Inflammatory macrophage treated with lipopolysaccharide for 4 hours (primary cell): ENCODE data around the gene RAB4A.

ENCODE experiments used
- DNase-seq: peaks from one replicate; pipeline ENCODE4 v3.0.0-alpha.2; 2020

Gene RAB4A

DNA sequence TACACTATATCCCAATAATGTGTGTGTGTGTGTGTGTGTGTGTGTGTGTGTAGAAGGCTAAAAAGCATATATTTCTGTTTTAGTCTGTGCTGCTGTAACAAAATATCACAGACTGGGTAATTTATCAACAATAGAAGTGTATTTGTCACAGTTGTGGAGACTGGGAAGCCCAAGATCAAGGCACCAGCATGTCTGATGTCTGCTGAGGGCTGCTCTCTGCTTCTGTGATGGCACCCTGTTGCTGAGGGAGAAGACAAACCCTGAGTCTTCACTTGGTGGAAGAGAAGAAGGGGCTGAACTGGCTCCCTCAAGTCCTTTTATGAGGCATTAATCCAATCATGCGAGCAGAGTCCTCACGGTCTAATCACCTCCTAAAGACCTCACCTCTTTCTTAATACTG, 23.0 kb upstream of the RAB4A start:
- DNase-seq = no peak

DNA sequence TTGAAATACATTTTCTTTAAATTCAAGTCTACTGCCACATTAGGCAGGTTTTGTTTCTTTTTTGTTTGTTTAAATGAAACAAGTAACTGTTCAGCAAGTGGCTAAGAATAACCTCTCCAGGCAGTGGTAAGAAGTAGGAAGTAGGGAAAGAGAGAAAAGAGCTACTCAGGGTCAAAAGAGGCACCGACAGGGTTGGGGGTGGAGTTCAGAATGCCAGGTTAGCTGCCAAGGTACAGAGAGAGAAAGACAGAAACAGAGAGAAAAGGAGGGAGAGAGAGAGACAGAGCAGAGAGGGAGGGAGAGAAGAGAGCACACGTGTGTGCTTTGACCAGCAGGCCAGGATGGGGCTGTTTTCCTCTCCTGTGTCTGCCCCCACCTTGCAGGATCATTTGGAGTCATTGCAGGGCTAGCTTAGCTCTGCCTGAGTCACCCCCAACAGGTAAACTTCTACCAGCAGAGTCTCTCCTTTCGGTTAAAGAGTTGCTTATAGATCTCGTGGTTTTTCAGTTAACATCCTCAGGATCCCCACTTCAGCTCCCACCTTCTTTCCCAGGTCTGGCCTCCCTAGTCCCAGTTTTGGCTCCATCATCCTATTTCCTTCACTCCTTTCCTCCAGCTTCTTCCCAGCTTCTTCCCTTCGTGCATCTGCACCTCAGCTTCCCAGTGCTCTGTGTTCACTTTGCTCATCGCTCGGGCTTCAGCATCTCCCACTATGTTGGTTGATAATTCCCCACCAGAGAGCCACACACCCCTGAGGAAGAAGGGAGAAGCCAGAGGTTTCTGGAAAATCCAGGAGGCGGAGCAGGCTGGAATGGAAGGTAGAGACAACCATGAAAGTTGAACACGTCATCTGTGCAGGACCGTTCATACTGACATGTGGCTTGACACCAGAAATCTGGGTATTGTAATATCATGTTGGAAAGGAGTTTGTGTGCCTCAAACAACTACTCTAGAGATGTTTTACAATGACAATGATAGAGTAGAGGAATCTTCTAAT, 21.8 kb upstream of the RAB4A start:
- no peak for DNase-seq

DNA sequence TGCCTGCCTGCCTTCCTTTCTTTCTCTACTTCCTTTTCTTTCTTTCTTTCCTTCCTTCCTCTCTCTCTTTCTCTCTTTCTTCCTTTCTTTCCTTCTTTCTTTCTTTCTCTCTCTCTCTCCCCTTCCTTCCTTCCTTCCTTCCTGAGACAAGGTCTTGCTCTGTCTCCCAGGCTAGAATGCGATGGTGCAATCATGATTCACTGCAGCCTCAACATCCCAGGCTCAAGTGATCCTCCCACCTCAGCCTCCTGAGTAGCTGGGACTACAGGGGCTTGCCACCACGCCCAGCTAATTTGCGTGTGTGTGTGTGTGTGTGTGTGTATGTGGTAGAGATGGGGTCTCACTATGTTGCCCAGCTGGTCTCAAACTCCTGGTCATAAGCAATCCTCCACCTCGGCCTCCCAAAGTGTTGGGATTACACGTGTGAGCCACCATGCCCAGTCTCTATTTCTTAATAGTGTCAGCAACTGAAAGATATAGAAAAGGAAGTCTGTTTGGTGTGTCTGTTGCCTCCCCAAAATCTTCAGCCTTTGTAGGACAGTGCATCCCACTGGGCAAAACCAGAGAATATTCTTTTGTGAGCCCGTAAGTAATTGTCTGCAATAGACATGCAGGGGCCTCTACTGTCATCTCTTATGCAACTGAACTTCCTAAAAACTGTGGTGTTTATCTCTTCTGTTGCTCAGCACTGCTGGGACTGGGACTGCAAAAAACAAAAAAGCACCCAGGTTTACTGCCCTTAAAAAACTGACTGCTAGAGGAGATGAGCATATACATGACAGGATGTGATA, 20.9 kb upstream of the RAB4A start:
- peak; percentile 73 for DNase-seq

DNA sequence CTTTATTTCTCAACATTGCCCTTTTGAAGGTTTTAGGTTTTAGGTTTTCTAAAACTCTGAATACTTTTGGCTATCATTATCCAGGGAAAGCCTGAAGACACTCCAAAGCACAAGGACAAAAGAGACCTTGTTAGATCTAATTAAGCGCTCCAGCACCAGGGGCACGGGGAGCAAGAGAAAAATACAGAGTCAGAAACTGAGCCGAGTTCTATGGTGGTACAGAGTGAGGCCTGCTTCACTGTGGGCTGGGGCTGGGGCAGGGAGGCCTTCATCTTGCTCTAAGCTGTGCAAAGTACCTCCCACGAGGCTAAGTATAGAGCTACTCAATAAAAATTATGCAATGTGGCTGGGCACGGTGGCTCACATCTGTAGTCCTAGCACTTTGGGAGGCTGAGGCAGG, 19.7 kb upstream of the RAB4A start:
- DNase-seq = no peak

DNA sequence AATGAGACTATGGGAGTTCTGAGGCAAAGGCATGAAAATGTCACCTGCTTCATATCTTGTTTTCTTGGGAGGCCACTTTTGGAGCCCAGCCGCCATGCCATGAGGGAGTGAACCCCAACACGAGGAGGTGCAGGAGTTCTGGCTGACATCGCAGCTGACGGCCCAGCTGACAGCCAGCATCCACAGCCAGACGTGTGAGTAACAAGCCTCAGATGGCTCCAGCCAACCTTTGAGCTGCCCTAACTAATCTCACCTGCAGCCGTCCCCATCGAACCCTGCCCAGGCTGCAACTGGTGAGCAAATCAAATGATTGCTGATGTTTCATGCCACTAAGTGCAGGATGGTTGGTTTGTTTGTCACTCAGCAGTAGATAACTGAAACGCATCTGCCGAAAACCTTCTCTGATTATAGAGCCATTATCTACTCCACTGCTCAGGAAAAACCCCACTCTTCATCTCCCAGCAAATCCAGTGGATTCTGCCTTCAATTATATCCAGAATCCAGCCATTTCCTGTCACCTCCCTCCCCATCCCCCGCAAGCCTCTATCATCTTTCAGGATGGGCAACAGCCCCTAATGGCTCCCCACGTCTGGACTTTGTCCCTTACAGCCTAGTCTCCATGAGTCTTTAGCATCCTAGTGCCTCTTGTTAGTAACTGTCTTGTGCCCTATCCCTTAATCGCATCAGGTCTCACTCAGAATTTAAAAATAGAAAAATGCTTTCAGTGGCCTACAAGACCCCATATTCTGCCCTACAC, 18.5 kb upstream of the RAB4A start:
- DNase-seq = no peak

DNA sequence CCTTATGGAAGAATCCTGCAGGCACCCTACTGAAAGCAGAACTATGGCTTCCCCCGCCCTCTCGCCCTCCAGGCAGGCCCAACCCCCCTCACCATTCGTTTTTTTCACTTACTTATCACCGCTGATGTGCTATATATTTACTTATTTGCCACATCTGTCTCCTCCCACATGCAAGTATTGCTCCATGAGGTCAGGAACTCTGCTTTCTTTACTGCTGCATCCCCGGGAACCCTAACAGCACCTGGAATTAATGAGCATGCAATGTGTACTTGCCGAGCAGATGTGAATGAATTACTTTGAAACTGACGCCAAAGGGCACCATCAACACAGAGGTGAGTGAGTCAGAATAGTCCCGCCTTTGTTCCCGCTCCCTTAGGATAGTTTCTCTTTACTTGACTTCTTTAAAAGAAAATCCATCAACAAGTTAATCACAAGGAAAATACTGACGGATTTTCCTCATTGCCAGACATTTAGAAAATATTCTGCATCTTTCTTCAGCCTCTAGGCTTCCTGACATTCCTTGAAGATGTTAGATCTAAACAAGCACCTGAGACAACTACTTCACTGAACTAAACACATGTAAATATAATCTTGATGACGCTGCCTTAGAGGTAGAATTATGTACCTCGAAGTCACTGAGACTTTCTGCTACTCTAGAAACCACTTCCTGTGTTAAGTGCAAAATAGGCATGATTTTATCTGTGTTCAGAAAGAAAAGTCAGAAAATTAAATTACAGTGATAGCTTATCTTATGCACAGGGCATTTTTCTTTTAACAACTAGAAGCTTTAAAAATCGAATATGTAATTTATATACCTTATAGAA, 17.5 kb upstream of the RAB4A start:
- peak; percentile 32 for DNase-seq

DNA sequence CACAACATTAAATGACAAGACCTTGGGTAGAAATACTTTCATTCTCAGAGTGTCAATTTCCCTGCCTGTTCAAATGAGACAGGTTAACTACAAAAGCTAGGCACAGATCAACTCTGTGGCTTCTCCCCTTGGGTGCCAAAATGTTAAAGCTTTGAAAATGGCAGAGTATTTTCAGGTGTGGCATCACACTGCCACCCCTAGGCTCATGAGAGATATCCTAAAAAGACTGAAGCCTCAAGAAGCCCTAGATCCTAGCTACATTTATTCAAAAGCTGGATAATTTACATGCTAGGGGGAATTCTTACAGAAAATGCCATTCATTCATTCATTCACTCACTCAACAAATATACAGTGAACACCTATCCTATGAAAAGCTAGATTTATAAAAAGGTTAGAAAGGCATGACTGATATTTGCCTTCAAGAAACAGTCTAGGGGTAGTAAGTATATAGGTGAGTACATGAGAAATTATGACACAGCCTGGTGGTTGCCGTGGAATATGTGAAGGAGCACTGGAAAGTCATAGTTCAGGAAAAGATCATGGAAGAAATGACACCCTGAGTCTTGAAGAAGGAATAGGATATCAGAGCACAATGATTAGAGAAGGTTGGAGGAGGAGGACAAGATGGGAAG, 15.9 kb upstream of the RAB4A start:
- DNase-seq = no peak

DNA sequence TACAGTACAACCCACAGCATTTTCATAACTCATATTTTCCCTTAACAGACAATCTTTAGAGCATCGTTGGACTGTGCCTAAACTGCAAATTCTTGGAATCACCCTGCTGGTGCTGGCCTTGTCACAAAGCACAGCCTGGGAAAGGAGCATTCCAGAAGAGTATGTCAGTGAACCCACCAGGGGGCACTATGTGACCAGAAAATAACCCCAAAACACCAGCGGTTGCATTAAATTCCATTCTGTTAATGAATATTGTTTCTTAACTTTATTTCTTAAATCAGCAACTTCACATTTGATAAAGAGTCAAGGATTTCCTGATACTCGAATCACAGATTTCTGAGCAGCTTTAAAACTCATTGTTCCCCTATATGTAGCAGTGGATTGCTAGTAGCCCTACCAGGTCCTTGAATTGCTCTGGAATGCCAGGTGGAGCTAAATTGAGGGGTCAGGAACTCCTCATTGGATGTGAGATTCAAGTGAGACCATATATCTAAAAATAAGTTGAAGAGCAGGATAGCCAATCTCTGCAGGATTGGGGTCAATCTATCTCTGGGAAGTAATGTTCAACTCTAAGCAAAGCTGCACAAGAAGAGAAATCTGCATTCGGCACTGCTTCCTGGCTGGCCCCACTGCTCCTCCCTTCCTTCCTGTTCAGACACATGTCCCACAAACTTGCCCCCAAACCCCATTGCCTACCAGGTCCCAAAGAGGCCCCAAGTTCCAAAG, 12.7 kb upstream of the RAB4A start:
- peak; percentile 65 for DNase-seq

DNA sequence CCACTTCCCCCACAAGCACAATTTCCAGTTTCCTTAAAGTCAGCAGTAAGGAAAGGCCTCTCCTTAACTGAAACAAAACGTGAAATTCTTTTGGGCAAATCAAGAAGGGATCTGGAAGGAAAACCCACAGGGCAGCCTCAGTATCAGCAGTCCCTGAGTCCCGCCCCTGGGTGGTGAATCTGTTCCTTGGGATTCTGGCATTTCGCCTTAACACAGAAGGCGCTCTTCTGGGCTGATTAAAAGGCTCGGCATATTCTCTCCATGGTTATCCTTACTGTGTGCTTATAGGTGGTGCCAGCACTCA, 12.2 kb upstream of the RAB4A start:
- no peak for DNase-seq

DNA sequence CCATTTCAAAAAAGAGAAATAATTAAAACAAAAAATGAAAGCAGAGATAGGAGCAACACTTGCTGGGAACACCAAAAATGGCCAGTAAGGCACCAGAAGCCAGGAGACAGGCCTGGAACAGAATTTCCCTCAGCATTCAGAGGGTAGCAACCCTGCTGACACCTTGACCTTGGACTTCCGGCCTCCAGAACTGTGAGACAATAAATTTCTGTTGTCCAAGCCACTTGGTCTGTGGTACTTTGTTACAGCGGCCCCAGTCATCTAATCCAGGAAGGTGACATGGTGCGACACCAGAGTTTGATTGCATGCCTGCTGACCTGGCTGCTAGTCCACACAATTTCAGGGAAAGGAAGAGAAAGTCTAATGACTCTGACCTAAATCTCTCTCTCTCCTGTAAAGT, 10.6 kb upstream of the RAB4A start:
- no peak for DNase-seq

DNA sequence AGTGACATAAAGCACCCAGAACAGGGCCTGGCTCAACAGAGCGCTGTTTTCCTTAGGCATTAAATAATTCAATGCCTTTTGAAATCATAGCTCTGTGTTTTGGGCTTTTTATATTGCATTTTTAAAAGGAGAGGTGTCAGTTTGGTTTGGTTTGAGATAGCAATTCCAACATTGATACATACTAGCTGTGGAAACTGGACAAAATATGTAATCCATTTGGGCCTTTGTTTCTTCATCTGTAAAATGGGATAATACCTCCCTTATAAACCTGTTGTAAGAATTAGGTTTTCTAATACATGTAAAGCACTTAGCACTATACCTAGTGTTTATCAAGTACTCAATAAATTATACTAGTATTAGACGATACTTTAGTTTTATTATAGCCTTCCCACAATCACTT, 8.7 kb upstream of the RAB4A start:
- DNase-seq = no peak

DNA sequence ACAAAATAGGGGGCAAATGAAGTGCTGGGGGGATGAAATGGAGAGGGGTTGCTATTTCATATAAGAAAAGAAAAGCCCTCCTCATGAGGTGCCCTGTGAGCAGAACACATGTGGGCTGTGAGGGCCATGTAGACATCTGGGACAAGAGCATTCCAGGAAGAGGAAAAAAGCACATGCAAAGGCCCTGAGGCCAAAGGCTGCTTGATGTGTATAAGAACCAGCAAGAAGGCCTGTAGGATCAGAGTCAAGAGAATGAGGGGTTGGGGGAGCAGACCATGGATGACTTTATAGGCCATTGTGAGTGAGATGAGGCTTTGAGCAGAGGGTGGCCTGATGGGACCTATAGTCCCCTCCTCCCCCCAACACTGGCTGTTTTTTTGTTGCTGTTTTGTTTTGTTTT, 7.7 kb upstream of the RAB4A start:
- no peak for DNase-seq

DNA sequence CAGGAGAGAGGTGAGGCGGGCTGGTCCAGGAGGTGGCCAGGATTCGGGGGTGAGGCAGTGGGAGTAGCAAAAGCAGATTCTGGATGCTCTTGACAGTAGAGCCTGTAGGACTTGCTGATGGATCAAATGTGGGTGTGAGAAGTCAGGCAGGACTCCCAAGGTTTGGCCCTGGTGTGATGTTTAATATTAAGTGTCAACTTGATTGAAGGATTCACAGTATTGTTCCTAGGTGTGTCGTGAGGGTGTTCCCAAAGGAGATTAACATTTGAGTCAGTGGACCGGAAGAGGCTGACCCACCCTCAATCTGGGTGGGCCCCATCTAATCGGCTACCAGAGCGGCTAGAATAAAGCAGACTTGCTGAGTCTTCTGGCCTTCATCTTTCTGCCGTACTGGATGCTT, 6.8 kb upstream of the RAB4A start:
- no peak for DNase-seq

DNA sequence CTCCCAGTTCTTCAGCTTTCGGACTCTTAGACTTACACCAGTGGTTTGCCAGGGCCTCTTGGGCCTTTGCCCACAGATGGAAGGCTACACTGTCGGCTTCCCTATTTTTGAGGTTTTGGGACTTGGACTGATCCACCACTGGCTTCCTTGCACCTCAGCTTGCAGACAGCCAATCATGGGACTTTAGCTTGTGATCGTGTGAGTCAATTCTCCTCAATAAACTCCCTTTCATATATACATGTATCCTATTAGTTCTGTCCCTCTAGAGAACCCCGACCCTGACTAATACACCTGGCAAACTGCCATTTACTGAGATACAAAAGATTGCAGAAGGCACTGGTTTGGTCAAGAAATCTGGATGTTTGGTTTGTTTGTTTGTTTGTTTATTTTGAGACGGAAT, 6.4 kb upstream of the RAB4A start:
- DNase-seq = no peak

DNA sequence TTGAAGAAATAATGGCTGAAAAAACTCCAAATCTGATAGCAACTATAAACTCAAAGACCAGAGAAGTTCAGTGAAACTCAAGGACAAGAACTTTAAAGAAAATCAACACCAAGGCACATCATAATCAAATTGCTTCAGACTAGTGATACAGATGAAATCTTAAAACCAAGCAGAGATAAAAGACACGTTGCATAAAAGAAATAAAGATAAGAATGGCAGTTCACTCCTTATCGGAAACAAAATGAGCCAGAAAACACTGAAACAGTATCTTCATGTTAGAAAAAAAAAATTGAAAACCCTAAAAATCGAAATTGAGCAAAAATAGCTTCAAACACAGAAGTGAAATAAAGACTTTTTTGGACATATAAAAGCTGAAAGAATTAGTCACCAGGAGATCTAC, 4.6 kb upstream of the RAB4A start:
- no peak for DNase-seq

DNA sequence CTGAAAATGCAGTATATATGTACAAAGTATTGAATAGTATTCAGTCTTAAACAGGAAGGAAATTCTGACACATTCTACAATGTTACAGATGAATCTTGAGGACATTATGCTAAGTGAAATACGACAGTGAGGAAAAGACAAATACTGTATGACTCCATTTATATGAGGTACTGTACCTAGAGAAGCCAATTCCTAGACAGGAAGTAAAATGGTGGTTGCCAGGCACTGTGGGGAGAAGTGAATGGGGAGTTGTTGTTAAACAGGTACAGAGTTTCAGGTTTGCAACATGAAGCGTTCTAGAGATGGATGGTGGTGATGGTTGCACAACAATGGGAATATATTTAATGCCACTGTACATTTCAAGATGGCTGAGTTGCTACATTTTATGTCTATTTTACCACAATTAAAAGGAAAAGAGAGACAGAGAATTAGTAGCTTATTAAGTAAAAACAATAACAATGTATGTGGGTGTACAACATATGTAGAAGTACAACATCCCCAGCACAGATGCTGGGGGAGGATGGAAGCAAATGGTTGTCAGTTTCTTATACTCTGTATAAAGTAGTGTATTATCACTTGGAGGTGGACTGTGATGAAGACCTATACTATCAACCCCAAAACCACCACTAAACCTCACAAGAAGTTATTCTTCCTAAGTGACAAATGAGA, 3.9 kb upstream of the RAB4A start:
- DNase-seq = no peak

DNA sequence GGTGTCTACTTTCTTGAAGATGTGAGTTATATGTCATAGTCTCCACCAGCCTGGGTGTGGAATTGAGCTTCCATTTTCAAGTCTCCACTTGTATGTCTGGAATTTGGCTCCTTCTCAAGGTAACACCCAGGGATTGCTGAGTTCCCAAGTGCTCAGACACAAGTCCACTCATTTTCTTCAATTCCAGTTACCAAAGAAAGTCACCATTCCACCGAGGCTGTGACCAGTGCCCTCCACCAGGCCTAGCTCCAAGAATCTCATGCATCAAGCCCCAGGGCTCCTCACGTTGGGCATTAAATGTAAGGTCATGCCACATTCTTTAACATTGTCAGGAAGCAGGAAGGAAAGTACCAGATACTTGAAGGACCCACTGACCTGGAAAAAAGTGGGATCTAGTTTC, 2.4 kb upstream of the RAB4A start:
- no peak for DNase-seq

DNA sequence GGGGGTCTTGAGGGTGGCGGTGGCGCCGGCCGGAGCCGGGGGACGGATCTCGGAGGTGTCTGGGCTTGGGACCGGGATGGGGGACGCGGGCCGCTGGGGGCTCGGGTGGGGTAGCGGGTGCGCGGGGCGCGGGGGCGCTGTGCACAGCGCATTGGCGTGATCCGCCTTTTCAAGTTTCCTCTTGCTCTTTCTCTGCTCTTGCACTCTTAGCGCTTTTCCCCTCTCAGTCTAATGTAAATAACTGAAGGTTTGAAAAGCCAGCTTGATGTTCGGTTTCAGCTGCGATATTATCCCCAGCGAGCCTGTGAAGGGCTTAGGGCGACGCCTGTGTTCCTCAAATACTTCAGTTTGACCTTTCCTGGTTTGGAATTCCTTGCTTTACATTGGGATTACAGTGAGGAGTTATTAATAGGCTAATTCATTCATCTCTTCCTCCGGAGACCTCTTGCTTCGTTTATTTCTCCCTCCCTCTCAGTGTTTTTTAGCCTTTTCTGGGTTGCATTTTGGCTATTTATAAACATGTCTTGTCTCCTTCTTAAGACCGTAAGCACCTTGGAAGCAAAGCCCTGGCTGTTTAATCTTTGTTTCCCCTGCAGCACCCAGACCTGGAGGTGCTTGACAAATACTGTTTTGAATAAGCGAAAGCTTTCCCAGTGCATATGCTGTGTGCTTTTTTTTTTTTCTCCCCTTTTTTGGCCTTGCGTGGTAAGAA, 693 bp downstream of the RAB4A start:
- DNase-seq = peak; percentile 21

DNA sequence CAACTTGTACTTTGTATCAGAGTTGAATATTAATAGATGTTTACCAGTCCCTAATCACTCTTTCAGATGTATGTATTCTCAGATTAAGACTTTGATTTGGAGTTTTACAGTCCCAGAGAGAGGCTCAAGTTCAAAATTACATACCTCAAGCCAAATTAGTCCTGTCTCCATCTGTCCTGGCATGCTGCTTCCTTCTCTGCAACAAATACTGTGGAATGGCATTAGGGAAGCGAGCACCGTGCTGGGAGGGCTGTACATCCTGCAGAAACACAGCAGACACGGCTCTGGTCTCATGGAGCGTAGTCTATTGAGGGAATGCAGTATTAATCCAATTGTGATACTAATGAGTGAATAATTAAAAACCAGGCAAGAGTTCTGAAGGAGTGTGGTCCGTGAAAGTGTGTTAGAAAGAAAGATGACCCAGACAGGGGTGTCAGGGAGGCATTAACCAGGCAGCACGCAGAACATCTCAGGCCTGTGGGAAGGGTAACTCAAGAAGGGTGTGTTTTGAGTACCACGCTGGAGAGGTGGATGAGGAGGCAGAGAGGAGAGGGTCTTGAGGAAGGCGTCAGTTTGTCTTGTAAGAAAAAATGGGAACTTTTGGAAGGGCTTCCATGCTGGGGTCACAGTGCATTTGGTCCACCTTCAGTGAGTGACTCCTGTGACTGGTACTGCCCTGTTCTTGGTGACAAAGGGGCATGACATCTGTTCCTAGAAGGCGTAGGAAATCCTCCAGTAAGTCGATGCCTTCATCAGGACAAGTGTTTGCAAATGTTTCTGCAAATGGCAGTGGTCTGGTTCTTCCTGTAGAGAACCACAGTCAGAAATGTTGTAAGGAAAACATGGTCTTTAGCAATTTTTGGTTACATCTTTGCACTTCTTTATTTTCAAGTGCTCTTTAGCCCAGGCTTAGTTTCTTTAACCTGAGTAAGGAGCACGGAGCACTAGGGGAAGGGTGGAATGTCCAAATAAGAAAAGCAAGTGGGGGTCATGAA, 1.6 kb downstream of the RAB4A start:
- peak; percentile 74 for DNase-seq
